NCI-H82 treated with DMSO at 0.1 percent for 48 hours (cell line): ENCODE data around the gene LRRC58.

Experiments
- DNase-seq: peaks from one replicate; lab custom pipeline; 2025; ENCODE audit not compliant: unreplicated experiment; lab: John Stamatoyannopoulos, UW

LRRC58 gene

DNA sequence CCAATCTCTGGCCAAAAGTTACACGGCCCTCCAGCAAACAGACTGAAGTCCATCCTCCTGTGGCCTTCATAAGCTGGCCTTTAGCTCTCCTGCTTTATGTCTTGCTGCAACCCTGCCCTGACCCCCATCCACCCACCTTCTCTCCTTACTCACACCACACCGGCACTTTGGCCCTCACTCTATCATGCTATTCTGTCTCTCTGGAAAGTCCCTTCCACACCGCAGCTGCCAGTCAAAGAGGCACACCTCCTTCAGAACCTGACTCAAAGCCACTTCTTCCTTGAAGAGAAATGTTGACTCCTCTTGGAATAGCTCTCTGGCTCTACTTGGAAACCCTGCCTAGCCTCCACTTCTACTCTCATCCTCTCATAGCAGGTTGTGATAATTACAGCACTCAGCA lies 68.6 kb downstream of the LRRC58 start:
- no peak for DNase-seq

DNA sequence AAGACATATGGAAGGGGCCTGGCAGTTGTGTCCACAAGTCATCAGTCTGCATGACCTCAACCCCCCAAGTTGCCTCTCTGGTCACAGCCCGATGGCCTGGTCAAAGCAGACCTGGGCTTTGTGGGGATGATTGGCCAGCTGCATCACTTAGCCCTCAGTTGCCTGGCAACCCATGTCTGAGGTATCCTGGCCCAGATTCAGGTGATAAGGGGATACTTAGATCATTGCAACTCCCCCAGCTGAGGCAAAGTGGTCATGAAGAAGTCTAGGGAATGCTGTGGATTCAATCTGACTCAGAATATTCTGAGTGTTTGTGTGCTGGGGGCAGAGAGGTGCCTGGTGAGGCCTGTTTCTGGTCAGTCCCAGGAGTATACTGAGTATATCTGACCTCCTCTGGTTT lies 69.1 kb downstream of the LRRC58 start:
- DNase-seq, result no peak

DNA sequence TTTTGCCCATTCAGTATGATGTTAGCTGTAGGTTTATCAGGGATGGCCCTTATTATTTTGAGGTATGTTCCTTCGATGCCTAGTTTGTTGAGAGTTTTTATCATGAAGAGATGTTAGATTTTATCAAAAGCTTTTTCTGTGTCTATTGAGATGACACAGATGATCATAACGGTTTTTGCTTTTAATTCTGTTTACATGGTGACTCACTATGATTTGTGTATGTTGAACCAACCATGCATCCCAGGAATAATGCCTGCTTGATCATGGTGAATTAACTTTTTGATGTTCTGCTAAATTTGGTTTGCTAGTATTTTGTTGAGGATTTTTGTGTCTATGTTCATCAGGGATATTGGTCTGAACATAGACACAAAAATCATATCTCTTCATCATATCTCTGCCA lies 72.4 kb downstream of the LRRC58 start:
- DNase-seq, result no peak

DNA sequence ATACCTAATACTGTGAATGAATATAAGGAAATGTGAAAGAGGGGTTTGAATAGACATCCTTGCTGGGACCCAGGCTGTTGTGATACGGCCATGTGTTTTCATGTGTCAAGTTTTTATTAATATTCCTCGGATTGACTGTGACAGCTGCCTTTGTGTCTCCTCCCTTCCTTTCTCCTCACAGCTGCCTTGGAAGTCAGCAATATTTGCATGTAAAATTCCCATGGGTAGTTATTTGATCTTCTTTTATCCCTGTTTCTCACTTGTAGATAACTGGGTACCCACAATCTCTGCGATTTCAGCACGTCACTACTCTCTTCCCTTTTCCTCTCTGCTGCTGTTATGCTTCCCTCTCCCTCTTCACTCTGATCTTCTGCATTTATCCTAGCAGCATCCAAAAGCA lies 73.5 kb downstream of the LRRC58 start:
- no peak for DNase-seq

DNA sequence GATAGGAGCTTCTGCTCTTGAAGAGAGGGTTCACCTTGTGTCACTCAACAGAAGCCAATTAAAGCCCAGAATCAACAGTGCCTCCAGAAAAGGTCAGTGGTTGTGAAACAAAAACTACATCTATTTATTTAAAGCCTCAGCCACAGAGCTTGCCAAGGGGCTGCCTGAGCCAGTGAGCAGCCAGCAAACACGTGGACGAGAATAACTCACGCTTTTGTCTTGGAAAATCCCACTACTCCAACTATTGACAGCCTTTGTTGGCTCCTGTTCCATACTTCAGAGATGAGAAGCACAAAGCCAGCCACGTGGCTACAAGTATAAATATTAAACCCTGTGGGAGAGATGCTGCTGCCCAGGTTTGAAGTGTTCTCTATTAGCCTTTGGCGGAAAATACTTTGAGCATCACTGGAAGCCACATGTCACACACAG lies 74.4 kb downstream of the LRRC58 start:
- DNase-seq, result no peak
